AML-193 (cell line): Measurements from ENCODE around the gene SMAD7.

ENCODE experiments used
- DNase-seq, 2 experiments: peaks; one replicate each; lab custom pipeline; 2025; lab: John Stamatoyannopoulos, UW

The SMAD7 gene

GRCh38 chr18:48914581-48915251, 36.0 kb downstream of the SMAD7 start:
- no peak for DNase-seq

DNA sequence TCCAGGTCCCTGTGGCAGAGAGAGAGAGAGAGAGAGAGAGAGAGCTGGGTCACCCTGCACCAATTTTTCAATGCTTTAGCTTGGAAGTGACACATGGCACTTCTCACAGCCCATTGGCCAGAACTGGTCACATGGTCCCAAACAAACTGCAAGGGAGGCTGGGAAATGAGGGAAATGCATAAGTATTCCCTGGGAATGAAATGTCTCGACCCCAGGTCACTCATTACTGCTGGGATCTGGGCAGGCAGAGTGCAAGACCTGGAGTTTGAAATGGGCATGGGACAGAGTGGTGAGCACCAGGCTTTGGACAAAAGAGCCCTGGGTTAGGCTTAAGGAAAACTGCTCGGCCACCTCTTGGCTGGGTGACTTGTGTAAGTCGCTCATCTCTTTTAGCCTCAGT, 37.0 kb downstream of the SMAD7 start:
- DNase-seq = no peak

- no peak for DNase-seq
Measured at GRCh38 chr18:48913201-48913600, 37.6 kb downstream of the SMAD7 start.

GRCh38 chr18:48910972-48911545, 39.7 kb downstream of the SMAD7 start:
- no peak for DNase-seq

DNA sequence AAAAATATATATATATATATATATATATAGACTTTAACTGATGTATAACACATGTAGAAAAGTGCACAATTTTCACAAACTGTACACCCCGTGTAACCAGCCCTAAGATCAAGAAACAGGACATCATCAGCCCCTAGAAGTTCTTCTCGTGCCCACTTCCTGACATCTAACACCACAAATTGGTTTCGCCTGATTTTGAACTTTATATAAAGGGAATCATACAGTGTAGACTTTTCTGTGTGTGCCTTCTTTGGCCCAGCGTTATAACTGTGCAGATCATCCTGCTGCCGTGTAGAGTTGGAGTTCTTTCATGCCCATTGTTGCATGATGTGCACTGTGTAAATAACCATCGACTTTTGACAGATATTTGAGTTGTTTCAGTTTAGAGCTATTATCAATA, 41.0 kb downstream of the SMAD7 start:
- DNase-seq = no peak

GRCh38 chr18:48908916-48909315, 41.8 kb downstream of the SMAD7 start:
- no peak for DNase-seq

DNA sequence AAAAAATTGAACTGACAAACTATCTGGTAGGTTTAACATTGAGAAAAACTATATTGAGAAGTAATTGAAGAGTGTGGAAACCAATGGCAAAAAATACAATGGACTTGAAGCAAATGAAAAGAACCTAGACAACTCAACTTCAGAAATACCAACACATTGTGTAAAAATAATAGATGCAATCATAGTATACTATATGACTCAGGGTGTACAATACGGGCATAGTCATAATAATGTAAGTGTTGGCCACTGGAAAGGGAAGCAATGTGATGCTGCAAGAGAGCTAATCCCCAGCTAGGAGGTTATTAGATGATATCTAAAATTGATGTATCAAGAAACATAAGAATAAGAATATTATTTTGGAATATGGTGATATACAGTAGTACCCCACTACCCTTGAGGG, 45.3 kb downstream of the SMAD7 start:
- DNase-seq = no peak

GRCh38 chr18:48904847-48905394, 45.8 kb downstream of the SMAD7 start:
- DNase-seq = no peak

- DNase-seq = no peak
Measured at GRCh38 chr18:48904091-48904490, 46.7 kb downstream of the SMAD7 start.

DNA sequence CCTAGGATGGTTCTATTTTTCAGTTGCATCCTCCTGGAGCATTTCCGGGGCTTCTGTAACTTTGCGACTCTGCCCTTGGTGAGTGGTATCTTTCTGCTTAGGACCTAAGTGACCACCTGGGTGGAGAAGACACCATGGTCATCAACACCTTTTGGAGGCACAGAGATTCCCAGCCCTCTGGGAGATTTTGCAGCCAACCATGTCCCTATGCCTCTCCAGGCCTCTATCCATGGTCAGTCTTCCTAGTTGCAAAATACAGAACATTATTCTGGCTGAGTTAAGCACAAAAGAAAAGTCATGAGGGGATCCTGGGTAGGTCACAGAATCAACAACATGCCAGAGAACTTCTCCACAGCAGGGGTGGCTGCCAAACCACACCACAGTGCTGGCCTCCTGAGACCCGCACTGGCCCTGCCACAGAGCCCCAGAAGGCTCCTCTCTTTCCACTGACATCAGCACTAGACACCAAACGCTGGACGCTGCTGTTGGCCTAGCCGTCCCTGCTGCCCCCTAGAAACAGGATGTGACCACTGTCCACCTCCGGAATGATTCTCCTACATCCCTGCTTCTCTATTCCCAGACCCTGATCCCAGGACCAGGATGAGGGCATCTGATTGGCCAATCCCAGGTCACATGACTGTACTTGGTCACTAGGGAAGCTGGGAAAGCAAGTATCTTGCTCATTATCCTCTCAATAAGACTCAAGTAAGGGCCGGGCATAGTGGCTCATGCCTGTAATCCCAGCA, 47.7 kb downstream of the SMAD7 start:
- DNase-seq = no peak

- DNase-seq = no peak
Measured at GRCh38 chr18:48902023-48902855, 48.5 kb downstream of the SMAD7 start.

DNA sequence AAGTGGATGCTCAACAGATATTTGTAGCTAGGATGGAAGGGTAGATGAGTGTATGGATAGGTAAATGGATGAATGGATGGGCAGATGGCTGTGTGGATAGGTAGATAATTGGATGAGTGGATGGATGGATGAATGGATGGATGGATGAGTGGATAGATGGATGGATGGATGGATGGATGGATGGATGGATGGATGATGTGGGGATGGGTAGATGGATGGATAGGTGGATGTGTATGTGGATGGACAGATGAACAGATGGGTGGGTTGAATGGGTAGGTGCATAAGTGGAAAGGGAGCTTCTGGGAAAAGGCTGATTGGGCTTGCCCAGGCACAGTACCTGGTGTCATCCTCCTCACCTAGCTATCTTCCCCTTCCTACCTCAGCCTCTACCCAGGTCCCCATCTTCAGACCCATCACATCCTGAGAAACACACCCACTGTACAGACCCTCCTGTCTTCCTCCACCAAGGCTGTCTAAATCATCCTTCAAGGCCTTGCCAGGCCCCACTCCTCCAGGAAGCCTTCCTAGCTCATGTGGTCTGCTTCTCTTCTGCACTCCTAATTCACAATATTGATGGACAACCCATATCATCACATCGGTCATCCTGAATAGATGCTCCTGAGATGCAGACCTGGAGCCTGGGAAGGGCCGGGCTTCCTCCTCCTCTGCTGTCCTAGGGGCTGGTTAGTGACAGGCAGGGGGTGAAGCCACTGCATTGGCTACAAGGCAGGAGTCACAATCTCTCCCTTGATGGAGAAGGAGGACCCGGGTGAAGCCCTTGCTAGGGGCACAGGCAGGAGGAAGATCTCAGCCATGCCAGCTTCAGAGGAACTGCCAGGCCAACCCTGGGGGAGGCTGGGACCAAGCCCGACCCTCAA, 49.4 kb downstream of the SMAD7 start:
- DNase-seq = no peak

GRCh38 chr18:48900469-48900868, 50.3 kb downstream of the SMAD7 start:
- no peak for DNase-seq

- no peak for DNase-seq
Measured at GRCh38 chr18:48899558-48900174, 51.1 kb downstream of the SMAD7 start.

GRCh38 chr18:48898521-48898920, 52.2 kb downstream of the SMAD7 start:
- peak in 1 of 2 experiments; percentile 14 for DNase-seq

- no peak for DNase-seq
Measured at GRCh38 chr18:48897531-48897930, 53.2 kb downstream of the SMAD7 start.

GRCh38 chr18:48896875-48897511, 53.8 kb downstream of the SMAD7 start:
- DNase-seq = peak; percentile 98 to 99

GRCh38 chr18:48896326-48896874, 54.4 kb downstream of the SMAD7 start:
- DNase-seq = no peak

DNA sequence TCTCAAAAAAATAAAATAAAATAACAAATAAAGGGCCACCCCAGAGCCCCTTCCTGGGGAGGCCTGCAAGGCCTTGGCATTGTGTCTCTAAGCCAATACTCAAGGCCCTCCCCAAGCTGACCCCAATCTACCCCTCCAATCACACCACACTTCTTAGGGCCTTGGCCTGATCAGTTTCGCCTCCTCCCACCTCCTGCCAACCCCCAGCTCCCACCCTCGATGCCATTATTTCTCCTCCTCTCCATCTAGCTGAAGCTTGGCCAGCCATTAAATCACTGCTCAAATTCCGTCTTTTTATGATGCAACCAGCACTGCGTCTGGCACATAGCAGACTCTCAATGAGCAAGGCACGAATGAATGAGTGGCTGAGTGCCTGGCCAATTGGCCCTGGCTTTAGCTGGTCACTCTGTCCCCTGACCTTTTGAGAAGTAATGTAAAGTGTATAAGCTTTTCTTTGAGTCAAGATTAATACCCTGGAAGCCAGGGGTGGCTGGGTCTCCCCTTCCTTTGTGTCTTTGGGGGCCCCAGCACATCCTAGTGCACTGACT, 55.9 kb downstream of the SMAD7 start:
- DNase-seq = no peak
